K562 (cell line): ENCODE data around the gene DDX23. TPM values are rescaled to one million over a fixed set of nuclear protein-coding genes. Genes with fewer than 3 reads are reported as not detected.
A peak's percentile ranks its signal among the peaks of the same experiment; 100 is the strongest.

Source experiments
- ATAC-seq: fragments of 200-7000 bp; cut with Tn5 transposase; 3 replicates; pipeline ENCODE4 v1.9.1; 2020; ENCODE audit warnings: moderate library complexity
- BruUV-seq: library from RNA; stranded (reverse); fragments of 400-500 nt; replicated peaks from 2 replicates; lab custom pipeline; 2021; lab: Mats Ljungman, UMichigan
- CTCF ChIA-PET: fragments of 300-600 bp; formaldehyde crosslinking; extraction: SDS; loops from one replicate; lab custom pipeline; 2021; ENCODE audit warnings: low intra/inter-chr PET ratio; lab: Yijun Ruan, JAX
- POLR2A ChIA-PET: fragments of 300-600, 350-650 bp; sonication (Branson Sonifier 250); formaldehyde crosslinking; extraction: SDS; loops from one replicate; lab custom pipeline; 2021; ENCODE audit warnings: antibody characterized with exemption, inconsistent platforms; lab: Yijun Ruan, JAX
- DNase-seq, 4 experiments: peaks; one replicate each; pipeline versions ENCODE4 v3.0.0 to v3.0.0-alpha.2; 2011 to 2018; ENCODE audit warnings: low spot score in 3 of 4, mixed read lengths in 3 of 4; ENCODE audit errors: extremely low read depth in 1 of 4
- FAIRE-seq: peaks from 2 replicates; lab custom pipeline; 2011; peaks lifted over from hg19 to GRCh38; lab: Jason Lieb, UNC
- H2AFZ ChIP-seq: 2 replicates; pipeline ENCODE4 v1.6.0; 2011; ENCODE audit warnings: low read depth, low read length, control low read depth, inconsistent platforms
- H3K27ac ChIP-seq: fragments of 200-600 bp; 3 replicates; pipeline ENCODE4 v1.8.0; 2011; ENCODE audit warnings: low read depth, mild to moderate bottlenecking, control low read depth, inconsistent platforms, low read length, moderate library complexity, mixed read lengths; ENCODE audit errors: extremely low read depth
- H3K27me3 ChIP-seq, 2 experiments: fragments of 300-600 bp in 1 of 2; 2 replicates in 1 of 2; 3 replicates in 1 of 2; pipeline versions ENCODE4 v1.6.0 to v1.8.0; 2011; ENCODE audit warnings: inconsistent platforms in 2 of 2, low read length in 2 of 2, mild to moderate bottlenecking in 1 of 2, mixed read lengths in 1 of 2, moderate library complexity in 1 of 2; ENCODE audit not compliant: control insufficient read depth in 2 of 2, insufficient read depth in 2 of 2
- H3K36me3 ChIP-seq: fragments of 300-600 bp; 3 replicates; pipeline ENCODE4 v1.8.0; 2011; ENCODE audit warnings: mild to moderate bottlenecking, low read length, inconsistent platforms; ENCODE audit not compliant: control insufficient read depth, insufficient read depth
- H3K4me1 ChIP-seq, 2 experiments: fragments of 200-600 bp in 1 of 2; replicated peaks in 1 of 2; 2 replicates in 1 of 2; 3 replicates in 1 of 2; pipeline versions ENCODE4 v1.5.1 to v1.8.0; 2011; ENCODE audit warnings: inconsistent platforms in 2 of 2, low read length in 2 of 2, mild to moderate bottlenecking in 1 of 2, mixed read lengths in 1 of 2, moderate library complexity in 1 of 2; ENCODE audit not compliant: control insufficient read depth in 2 of 2, insufficient read depth in 2 of 2
- H3K4me2 ChIP-seq: 2 replicates; pipeline ENCODE4 v1.6.1; 2011; ENCODE audit warnings: low read length, control low read depth, inconsistent platforms, mixed read lengths; ENCODE audit not compliant: insufficient read depth
- H3K4me3 ChIP-seq: fragments of 200-600 bp; sonication (generic), shearing (Covaris generic); 2 replicates; pipeline ENCODE4 v1.5.1; 2016; ENCODE audit warnings: control low read depth, inconsistent platforms
- H3K79me2 ChIP-seq: fragments of 200-600 bp; 3 replicates; pipeline ENCODE4 v1.8.0; 2011; ENCODE audit warnings: low read length, inconsistent platforms; ENCODE audit not compliant: control insufficient read depth, insufficient read depth
- H3K9ac ChIP-seq, 2 experiments: 2 replicates each; pipeline versions ENCODE4 v1.6.0 to v1.6.1; 2011; ENCODE audit warnings: low read depth in 2 of 2, low read length in 2 of 2, control low read depth in 1 of 2, inconsistent platforms in 1 of 2, mild to moderate bottlenecking in 1 of 2, mixed read lengths in 1 of 2; ENCODE audit not compliant: insufficient read depth in 1 of 2
- H3K9me1 ChIP-seq: one replicate; pipeline ENCODE4 v1.6.0; 2011; ENCODE audit warnings: inconsistent platforms, mild to moderate bottlenecking, low read length, moderate library complexity; ENCODE audit not compliant: control insufficient read depth, insufficient read depth
- H3K9me3 ChIP-seq: replicated peaks from 2 replicates; pipeline ENCODE4 v1.5.1; 2011; ENCODE audit warnings: low read depth, low read length, inconsistent platforms; ENCODE audit not compliant: control insufficient read depth, insufficient read depth
- H4K20me1 ChIP-seq: replicated peaks from 2 replicates; pipeline ENCODE4 v1.6.1; 2011; ENCODE audit warnings: low read length, inconsistent platforms, mixed read lengths; ENCODE audit not compliant: control insufficient read depth, insufficient read depth
- FOXP1 ChIP-seq: sonication (generic); formaldehyde crosslinking; IDR thresholded peaks from 2 replicates; pipeline ENCODE4 v1.8.0; 2022; ENCODE audit warnings: mild to moderate bottlenecking, missing genetic modification reagents
- JUND ChIP-seq, 2 experiments: IDR thresholded peaks; 2 replicates in 1 of 2; 3 replicates in 1 of 2; pipeline ENCODE4 v1.6.1; 2011; ENCODE audit warnings: borderline replicate concordance in 2 of 2, low read depth in 2 of 2, low read length in 2 of 2, improper control_type of control experiment in 1 of 2, missing biosample characterization in 1 of 2, missing genetic modification characterization in 1 of 2, missing genetic modification reagents in 1 of 2
- NFIC ChIP-seq: fragments of 450-650 bp; IDR thresholded peaks from 2 replicates; pipeline ENCODE4 v1.6.1; 2017; ENCODE audit warnings: mild to moderate bottlenecking, inconsistent platforms
- NFXL1 ChIP-seq: fragments of 450-650 bp; formaldehyde crosslinking; IDR thresholded peaks from 2 replicates; pipeline ENCODE4 v1.4.0; 2021; ENCODE audit warnings: mild to moderate bottlenecking
- WGBS: fragments of 100-300 bp; shearing (Covaris generic); methylation state at CpG from one replicate; pipeline ENCODE4 v1.1.6; 2016; ENCODE audit warnings: low coverage, mixed read lengths; ENCODE audit not compliant: insufficient coverage; ENCODE audit errors: missing lambda C conversion rate; 5-methylcytosine and 5-hydroxymethylcytosine counted together
- in situ Hi-C: fragments of 300-500 bp; cut with MboI; formaldehyde crosslinking; loops from 4 replicates; pipeline ENCODE4 v1.15.0; 2018; ENCODE audit warnings: inconsistent platforms, mixed read lengths
- intact Hi-C: fragments of 100-400 bp; cut with micrococcal nuclease; formaldehyde crosslinking; loops from 2 replicates; pipeline ENCODE4 v1.14.2; 2022
- polyA plus RNA-seq, 8 experiments: library from polyadenylated mRNA; depleted of rRNA in 4 of 8; stranded (reverse) in 5 of 8; unstranded in 3 of 8; fragments of >200 nt; fragmentation: Nextera tagmentation in 2 of 8; fragmentation: Illumina TruSeq in 1 of 8; extraction: Ambion mirVana in 2 of 8; extraction: Trizol in 1 of 8; gene quantifications; 2 replicates each; pipeline versions ENCODE4 v1.2.1 to v1.2.3, GENCODE V29; 2011 to 2014; ENCODE audit warnings: inconsistent platforms in 1 of 8, missing spikeins in 1 of 8
- total RNA-seq, 7 experiments: library from RNA; depleted of rRNA in 6 of 7; stranded (reverse); fragments of >200 nt in 6 of 7; fragmentation: Illumina TruSeq in 2 of 7; extraction: Trizol in 2 of 7; gene quantifications; 2 replicates each; pipeline versions ENCODE4 v1.2.1 to v1.2.3, GENCODE V29; 2011 to 2021; ENCODE audit warnings: low replicate concordance in 1 of 7

The DDX23 gene
- total and polyA plus RNA-seq, 9 of the 15 experiments (the other 6 are each of a cell fraction or from before 2014, with no cell fraction given) = 32.4 to 138 (median 104) TPM

GRCh38 chr12:48822139-48822538 is 29.8 kb downstream of the DDX23 start:
- POLR2A ChIA-PET = interaction anchor here (0.7 to 1.4 kb wide), 3 partner anchors 11 to 121 kb away, joined by 3 to 4 read pairs (median 3); no protein-coding TSS in a partner anchor
- Histone ChIP-seq H2AFZ (no peak overlapping the region), H3K4me2 (no peak overlapping the region), H3K9me3 (no peaks in the 10 kb centered on the region), H3K9ac (no peak overlapping the region), H3K27me3 (peaks cover 18 to 52% of the 10 kb centered on the region in 2 experiments; a peak in 4 of 5 replicates), H3K9me1 (peaks cover 2% of the 10 kb centered on the region), H3K36me3 (no peaks in the 10 kb centered on the region), H3K27ac (no peak overlapping the region), H3K79me2 (no peaks in the 10 kb centered on the region), H3K4me1 (peaks cover 0 to 22% of the 10 kb centered on the region in 2 experiments; a peak in 3 of 5 replicates), H4K20me1 (peaks cover 9% of the 10 kb centered on the region), H3K4me3 (no peak overlapping the region)
- intact Hi-C loops = no loop called here
- CTCF ChIA-PET = no interaction called here
- TF ChIP-seq FOXP1 (no peak), JUND (IDR thresholded peaks at IDR 0.05; ENCODE audit: borderline replicate concordance, low read depth, low read length) (no peak), JUND (tag; IDR thresholded peaks at IDR 0.05; ENCODE audit: borderline replicate concordance, low read depth, low read length) (no peak)
- in situ Hi-C loops = no loop called here
- FAIRE-seq (no peak), ATAC-seq (no peak), DNase-seq (no peak)
- 0% methylated on average over 5 of the region's 5 CpGs for WGBS
- BruUV-seq = no TSS peak

GRCh38 chr12:48819986-48820725 is 31.8 kb downstream of the DDX23 start:
- Histone ChIP-seq H3K9me1 (no peaks in the 10 kb centered on the region), H3K27ac (no peak overlapping the region), H3K9ac (peak overlapping the region in 1 of 2 experiments; percentile 14; a peak in 1 of 4 replicates), H2AFZ (no peak overlapping the region), H3K9me3 (no peaks in the 10 kb centered on the region), H3K27me3 (peaks cover 18 to 52% of the 10 kb centered on the region in 2 experiments; a peak in 4 of 5 replicates), H3K4me1 (peaks cover 0 to 26% of the 10 kb centered on the region in 2 experiments; a peak in 3 of 5 replicates), H3K4me2 (no peak overlapping the region), H4K20me1 (peaks cover 9% of the 10 kb centered on the region), H3K4me3 (no peak overlapping the region), H3K36me3 (no peaks in the 10 kb centered on the region), H3K79me2 (no peaks in the 10 kb centered on the region)
- POLR2A ChIA-PET = interaction anchor here (0.7 to 1.5 kb wide), 8 partner anchors 8 to 1084 kb away, joined by 3 to 9 read pairs (median 3); partner anchors contain the start of gene DDX23
- in situ Hi-C loops = no loop called here
- WGBS = 8% methylated on average over 5 of the region's 5 CpGs
- FAIRE-seq (no peak), DNase-seq (no peak), ATAC-seq (no peak)
- peak; percentile 35; the same call in 1 of the 2 replicates for TF ChIP-seq NFIC
- TF ChIP-seq NFXL1 (CRISPR knock-in tag) = no peak
- CTCF ChIA-PET = no interaction called here
- intact Hi-C loops = no loop called here
- no TSS peak for BruUV-seq
